HG03159 (cell line): ENCODE data around the gene TCF7.

Experiments used
- ATAC-seq: cut with Tn5 transposase; IDR thresholded peaks from one replicate; pipeline ENCODE4 v1.9.1; 2021; ENCODE audit warnings: mild to moderate bottlenecking, moderate library complexity; ENCODE audit not compliant: unreplicated experiment

Gene TCF7

GRCh38 chr5:134174841-134175839 is 60.7 kb downstream of the TCF7 start:
- ATAC-seq, result no peak

GRCh38 chr5:134175921-134176510 is 61.5 kb downstream of the TCF7 start:
- ATAC-seq, result peak; percentile 17

GRCh38 chr5:134176511-134177368 is 62.3 kb downstream of the TCF7 start, which contains the start of gene SKP1:
Gene SKP1 (minus strand): TSS chr5:134176950. CDS start chr5:134174022, 2,928 bp downstream.
- ATAC-seq, result peak; percentile 72

- peak; percentile 7 for ATAC-seq
These were observed 63.1 kb downstream of the TCF7 start for GRCh38 chr5:134177369-134178095.

GRCh38 chr5:134178096-134178419 is 63.6 kb downstream of the TCF7 start:
- no peak for ATAC-seq

GRCh38 chr5:134183481-134183880 is 69.0 kb downstream of the TCF7 start:
- ATAC-seq, result no peak

- peak; percentile 77 for ATAC-seq
These were observed 70.0 kb downstream of the TCF7 start for GRCh38 chr5:134184155-134185135.

- no peak for ATAC-seq
These were observed 73.6 kb downstream of the TCF7 start for GRCh38 chr5:134188092-134188491.

- no peak for ATAC-seq
These were observed 74.5 kb downstream of the TCF7 start for GRCh38 chr5:134189031-134189430.

GRCh38 chr5:134195666-134196065 is 81.2 kb downstream of the TCF7 start:
- no peak for ATAC-seq
